Glomerular visceral epithelial cell (primary cell): Measurements from ENCODE around the gene UMPS.
"Not testable (repeated sequence)": the region's sequence is repeated elsewhere in the genome, so short reads cannot be mapped to it uniquely, and the experiment has no call there.

Experiments used
- DNase-seq: peaks from one replicate; pipeline ENCODE4 v3.0.0-alpha.2; 2016; ENCODE audit errors: extremely low spot score

Gene UMPS

GRCh38 chr3:124707223-124707622 lies 23.0 kb upstream of the UMPS start:
- DNase-seq, result not testable (repeated sequence)

- DNase-seq, result peak; percentile 55
Observed at GRCh38 chr3:124707656-124708062, 22.6 kb upstream of the UMPS start.

- no peak for DNase-seq
Observed at GRCh38 chr3:124714223-124714853, 15.9 kb upstream of the UMPS start.

- DNase-seq, result no peak
Observed at GRCh38 chr3:124722589-124722988, 7.7 kb upstream of the UMPS start.

GRCh38 chr3:124730941-124731297 lies 667 bp downstream of the UMPS start:
- DNase-seq, result no peak

- DNase-seq, result no peak
Observed at GRCh38 chr3:124731760-124732159, 1.5 kb downstream of the UMPS start.

- DNase-seq, result no peak
Observed at GRCh38 chr3:124741027-124741426, 10.8 kb downstream of the UMPS start.

GRCh38 chr3:124745756-124746155 lies 15.5 kb downstream of the UMPS start:
- DNase-seq, result no peak

GRCh38 chr3:124747111-124747981 lies 17.1 kb downstream of the UMPS start:
- DNase-seq, result no peak

- no peak for DNase-seq
Observed at GRCh38 chr3:124748560-124749198, 18.4 kb downstream of the UMPS start.

- not testable (repeated sequence) for DNase-seq
Observed at GRCh38 chr3:124749877-124750276, 19.6 kb downstream of the UMPS start.

- DNase-seq, result no peak
Observed at GRCh38 chr3:124751501-124751900, 21.2 kb downstream of the UMPS start.

- no peak for DNase-seq
Observed at GRCh38 chr3:124752051-124752450, 21.8 kb downstream of the UMPS start.

- not testable (repeated sequence) for DNase-seq
Observed at GRCh38 chr3:124757926-124758325, 27.7 kb downstream of the UMPS start.

GRCh38 chr3:124758851-124759635 lies 28.8 kb downstream of the UMPS start:
- DNase-seq, result no peak

- no peak for DNase-seq
Observed at GRCh38 chr3:124759666-124760401, 29.6 kb downstream of the UMPS start.

GRCh38 chr3:124760601-124761000 lies 30.3 kb downstream of the UMPS start:
- DNase-seq, result peak; percentile 44

- peak; percentile 82 for DNase-seq
Observed at GRCh38 chr3:124761250-124761796, 31.1 kb downstream of the UMPS start.

- no peak for DNase-seq
Observed at GRCh38 chr3:124761935-124762660, 31.8 kb downstream of the UMPS start.

GRCh38 chr3:124762661-124763011 lies 32.4 kb downstream of the UMPS start:
- DNase-seq, result no peak
